Activated CD4-positive, alpha-beta memory T cell treated with anti-CD3 and anti-CD28 coated beads, Interleukin-2, amount 10 ng/mL, durations not matched to agents 7 days and 5 days (primary cell): ENCODE results near the gene C3AR1. TPM values are rescaled to one million over a fixed set of nuclear protein-coding genes. Genes with fewer than 3 reads are reported as not detected.
"Not testable (repeated sequence)": the region's sequence is repeated elsewhere in the genome, so short reads cannot be mapped to it uniquely, and the experiment has no call there.

ENCODE experiments used
- CTCF ChIA-PET: fragments of 350-600 bp; sonication (Branson Sonifier 250); formaldehyde crosslinking; loops from one replicate; lab custom pipeline; 2021; ENCODE audit warnings: antibody characterized with exemption, inconsistent platforms; lab: Charles Lee
- POLR2A ChIA-PET: fragments of 350-600 bp; sonication (Branson Sonifier 250); formaldehyde crosslinking; loops from one replicate; lab custom pipeline; 2021; ENCODE audit warnings: antibody characterized with exemption; lab: Charles Lee
- DNase-seq: peaks from one replicate; pipeline ENCODE4 v3.0.0-alpha.2; 2020
- H3K27ac Mint-ChIP-seq: one replicate; pipeline ENCODE4 v1.8.0; 2021; ENCODE audit warnings: mild to moderate bottlenecking, mixed read lengths
- H3K27me3 Mint-ChIP-seq: one replicate; pipeline ENCODE4 v1.8.0; 2021; ENCODE audit warnings: mixed read lengths
- H3K36me3 Mint-ChIP-seq: one replicate; pipeline ENCODE4 v1.8.0; 2021; ENCODE audit warnings: low read depth, mixed read lengths
- H3K4me1 Mint-ChIP-seq: one replicate; pipeline ENCODE4 v1.8.0; 2021; ENCODE audit warnings: mixed read lengths
- H3K4me3 Mint-ChIP-seq: one replicate; pipeline ENCODE4 v1.8.0; 2021; ENCODE audit warnings: mild to moderate bottlenecking, mixed read lengths
- H3K9me3 Mint-ChIP-seq: one replicate; pipeline ENCODE4 v1.8.0; 2021; ENCODE audit warnings: mixed read lengths
- total RNA-seq, 2 experiments: library from RNA; stranded (reverse); gene quantifications; one replicate each; pipeline ENCODE4 v1.2.3, GENCODE V29; 2021

Gene C3AR1
- total RNA-seq, 2 experiments from 2014 or later = 11.4 to 12.2 TPM

DNA sequence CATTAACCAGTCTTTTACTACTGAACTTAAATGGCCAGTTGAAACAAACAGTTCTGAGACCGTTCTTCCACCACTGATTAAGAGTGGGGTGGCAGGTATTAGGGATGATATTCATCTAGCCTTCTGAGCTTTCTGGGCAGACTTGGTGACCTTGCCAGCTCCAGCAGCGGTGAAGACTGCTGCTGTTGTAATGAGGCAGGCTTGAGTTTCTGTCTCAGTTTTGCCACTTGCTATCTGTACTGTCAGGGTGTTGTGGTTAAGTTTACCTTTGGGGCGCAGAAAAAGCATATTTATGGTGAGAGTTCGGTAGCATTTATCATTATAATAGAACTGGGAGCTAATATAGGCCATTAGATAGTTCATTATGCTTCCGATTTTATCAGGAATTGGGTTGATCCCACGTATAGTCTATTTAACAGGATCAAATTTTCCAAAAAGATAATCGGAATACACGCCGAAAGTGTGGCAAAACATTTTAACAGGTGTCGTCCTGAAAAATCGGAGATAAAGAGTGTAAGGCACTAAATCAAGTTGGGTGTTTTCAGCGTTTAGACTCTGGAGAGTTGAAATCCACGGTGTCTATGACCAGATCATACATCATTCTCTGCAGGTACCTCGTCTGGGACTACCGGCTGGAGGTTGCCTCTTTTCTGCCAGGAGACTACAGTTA, 15.2 kb upstream of the C3AR1 start:
- peaks cover 21% of the 10 kb centered on the region for H3K36me3 Mint-ChIP-seq
- H3K9me3 Mint-ChIP-seq = no peaks in the 10 kb centered on the region
- no peaks in the 10 kb centered on the region for H3K27me3 Mint-ChIP-seq
- peak; percentile 49 for DNase-seq
- ChIA-PET POLR2A (interaction anchor here (1.2 to 3.3 kb wide), 5 partner anchors 11 to 91 kb away, joined by 3 to 20 read pairs (median 8); partner anchors contain the start of gene C3AR1), CTCF (interaction anchor here (1.2 to 1.7 kb wide), 2 partner anchors 34 to 38 kb away, joined by 3 to 6 read pairs; no protein-coding TSS in a partner anchor)
- peaks cover 65% of the 10 kb centered on the region for H3K4me1 Mint-ChIP-seq
- H3K4me3 Mint-ChIP-seq = peak overlapping the region; percentile 98
- H3K27ac Mint-ChIP-seq = peak overlapping the region; percentile 90

DNA sequence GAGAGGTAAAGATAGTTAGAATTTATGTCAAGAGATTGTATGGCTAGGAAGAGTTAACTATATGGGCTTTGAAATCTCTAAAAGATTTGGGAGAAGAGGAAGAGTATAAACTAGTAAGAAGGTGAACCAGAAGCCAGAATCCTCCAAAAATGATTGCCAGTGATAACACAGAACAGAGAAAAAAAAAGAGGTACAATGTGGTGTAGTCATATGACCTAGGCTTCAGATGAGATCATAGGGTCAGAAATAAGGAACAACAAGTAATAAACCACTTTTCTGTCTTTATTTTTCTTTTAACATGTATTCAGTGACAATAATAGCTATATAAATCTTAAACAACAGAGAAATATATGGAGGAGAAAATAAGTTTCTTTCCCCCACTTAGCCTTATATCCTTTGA, 14.0 kb upstream of the C3AR1 start:
- Mint-ChIP-seq H3K27ac (peak overlapping the region; percentile 8), H3K36me3 (peaks cover 17% of the 10 kb centered on the region), H3K4me3 (no peak overlapping the region), H3K27me3 (no peaks in the 10 kb centered on the region), H3K4me1 (peaks cover 55% of the 10 kb centered on the region), H3K9me3 (no peaks in the 10 kb centered on the region)
- POLR2A ChIA-PET = interaction anchor here (1.3 to 3.3 kb wide), 3 partner anchors 9 to 146 kb away, joined by 3 to 15 read pairs (median 8); no protein-coding TSS in a partner anchor
- CTCF ChIA-PET = interaction anchor here (1.2 kb wide), 1 partner anchor 33 kb away, joined by 3 read pairs; no protein-coding TSS in a partner anchor
- DNase-seq = no peak

DNA sequence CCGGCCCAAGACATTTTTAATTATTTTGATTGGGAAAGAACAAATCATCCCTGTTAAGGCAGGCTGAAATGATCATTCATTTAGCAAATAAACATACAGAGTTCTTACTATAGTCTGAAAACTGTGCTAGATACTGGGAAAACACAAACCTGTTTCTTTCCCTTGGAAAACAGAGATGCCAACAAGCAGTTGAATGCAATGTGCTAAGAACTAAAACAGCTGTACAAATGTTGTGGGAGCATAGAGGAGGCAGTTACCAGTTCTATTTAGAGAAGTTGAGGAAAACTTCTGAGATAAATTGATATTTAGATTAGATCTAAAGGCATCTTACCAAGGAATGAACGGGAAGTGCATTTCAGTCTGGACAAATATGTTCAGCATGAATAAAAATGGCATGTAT, 12.8 kb upstream of the C3AR1 start:
- Mint-ChIP-seq H3K4me1 (peaks cover 46% of the 10 kb centered on the region), H3K36me3 (peaks cover 8% of the 10 kb centered on the region), H3K27ac (no peak overlapping the region), H3K27me3 (no peaks in the 10 kb centered on the region), H3K4me3 (no peak overlapping the region), H3K9me3 (no peaks in the 10 kb centered on the region)
- DNase-seq = no peak
- ChIA-PET POLR2A (interaction anchor here (1.0 to 2.7 kb wide), 6 partner anchors 11 to 146 kb away, joined by 3 to 11 read pairs (median 6); partner anchors contain the start of gene C3AR1), CTCF (interaction anchor here (0.9 to 3.2 kb wide), 17 partner anchors 8 to 271 kb away, joined by 3 to 105 read pairs (median 9); partner anchors contain the start of gene C3AR1)

DNA sequence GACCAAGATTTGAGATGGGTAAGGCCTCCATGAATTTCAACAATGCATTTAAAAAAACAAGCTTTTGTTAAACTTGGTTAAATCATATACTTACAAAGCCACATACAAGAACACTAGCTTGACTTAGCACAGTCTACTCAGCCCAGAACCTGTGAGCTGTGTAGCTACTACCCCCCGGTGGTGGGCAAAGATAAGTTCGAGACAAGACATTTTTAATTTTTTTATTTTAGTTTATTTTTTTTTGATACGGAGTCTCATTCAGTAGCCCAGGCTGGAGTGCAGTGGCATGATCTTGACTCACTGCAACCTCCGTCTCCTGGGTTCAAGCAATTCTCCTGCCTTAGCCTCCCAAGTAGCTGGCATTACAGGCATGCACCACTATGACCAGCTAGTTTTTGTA, 12.2 kb upstream of the C3AR1 start:
- Mint-ChIP-seq H3K36me3 (peaks cover 7% of the 10 kb centered on the region), H3K27ac (no peak overlapping the region), H3K27me3 (no peaks in the 10 kb centered on the region), H3K4me3 (no peak overlapping the region), H3K4me1 (peaks cover 41% of the 10 kb centered on the region), H3K9me3 (no peaks in the 10 kb centered on the region)
- peak; percentile 65 for DNase-seq
- ChIA-PET POLR2A (interaction anchor here (1.0 to 2.7 kb wide), 8 partner anchors 10 to 145 kb away, joined by 3 to 11 read pairs (median 5); partner anchors contain the start of gene C3AR1), CTCF (interaction anchor here (0.6 to 3.2 kb wide), 24 partner anchors 9 to 271 kb away, joined by 3 to 105 read pairs (median 5); partner anchors contain the start of gene C3AR1)

DNA sequence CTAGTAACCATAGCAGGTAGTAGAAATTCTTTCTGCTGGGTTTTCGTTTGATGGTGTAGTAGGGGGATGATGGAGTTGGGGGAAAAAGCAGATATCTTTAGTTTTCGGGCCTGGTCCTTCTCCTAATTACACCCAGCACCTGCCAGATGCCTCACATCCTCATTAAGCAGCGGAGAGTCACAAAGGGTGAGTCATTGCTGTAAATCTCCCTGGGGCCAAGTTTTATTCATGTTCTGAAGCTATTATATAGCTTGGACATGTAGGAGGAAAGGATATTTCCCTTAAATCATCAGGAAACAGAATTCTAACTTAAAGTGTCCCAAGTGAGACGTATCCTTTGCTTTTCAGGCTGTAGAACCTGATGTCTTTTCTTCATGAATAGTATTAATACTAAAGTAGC, 11.0 kb upstream of the C3AR1 start:
- Mint-ChIP-seq H3K27ac (no peak overlapping the region), H3K4me3 (no peak overlapping the region), H3K27me3 (no peaks in the 10 kb centered on the region), H3K9me3 (no peaks in the 10 kb centered on the region), H3K4me1 (peaks cover 35% of the 10 kb centered on the region), H3K36me3 (peaks cover under 1% of the 10 kb centered on the region)
- CTCF ChIA-PET = interaction anchor here (1.6 to 3.2 kb wide), 9 partner anchors 10 to 144 kb away, joined by 5 to 105 read pairs (median 15); partner anchors contain the start of gene C3AR1
- POLR2A ChIA-PET = interaction anchor here (1.1 to 2.7 kb wide), 7 partner anchors 11 to 144 kb away, joined by 4 to 11 read pairs (median 5); partner anchors contain the start of genes C3AR1 and SLC2A3
- no peak for DNase-seq

DNA sequence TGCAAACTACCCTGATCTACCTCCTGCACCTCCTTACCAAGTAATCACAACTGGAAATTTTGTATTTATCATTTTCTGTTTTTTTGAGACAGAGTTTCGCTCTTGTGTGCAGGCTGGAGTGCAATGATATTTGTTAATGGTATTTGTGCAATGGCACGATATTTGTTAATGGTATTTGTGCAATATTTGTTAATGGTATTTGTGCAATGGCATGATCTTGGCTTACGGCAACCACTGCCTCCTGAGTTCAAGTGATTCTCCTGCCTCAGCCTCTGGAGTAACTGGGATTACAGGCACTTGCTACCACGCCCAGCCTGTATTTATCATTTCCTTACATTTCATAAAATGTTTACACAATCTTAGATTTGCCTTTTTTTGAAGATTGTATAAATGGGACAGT, 10.2 kb upstream of the C3AR1 start:
- ChIA-PET CTCF (interaction anchor here (0.7 to 3.2 kb wide), 4 partner anchors 10 to 37 kb away, joined by 3 to 105 read pairs (median 22); partner anchors contain the start of gene C3AR1), POLR2A (interaction anchor here (1.1 to 2.7 kb wide), 4 partner anchors 10 to 143 kb away, joined by 3 to 11 read pairs (median 6); partner anchors contain the start of genes C3AR1 and SLC2A3)
- Mint-ChIP-seq H3K9me3 (no peaks in the 10 kb centered on the region), H3K27me3 (no peaks in the 10 kb centered on the region), H3K4me3 (no peak overlapping the region), H3K27ac (no peak overlapping the region), H3K4me1 (peaks cover 34% of the 10 kb centered on the region), H3K36me3 (no peaks in the 10 kb centered on the region)
- no peak for DNase-seq

DNA sequence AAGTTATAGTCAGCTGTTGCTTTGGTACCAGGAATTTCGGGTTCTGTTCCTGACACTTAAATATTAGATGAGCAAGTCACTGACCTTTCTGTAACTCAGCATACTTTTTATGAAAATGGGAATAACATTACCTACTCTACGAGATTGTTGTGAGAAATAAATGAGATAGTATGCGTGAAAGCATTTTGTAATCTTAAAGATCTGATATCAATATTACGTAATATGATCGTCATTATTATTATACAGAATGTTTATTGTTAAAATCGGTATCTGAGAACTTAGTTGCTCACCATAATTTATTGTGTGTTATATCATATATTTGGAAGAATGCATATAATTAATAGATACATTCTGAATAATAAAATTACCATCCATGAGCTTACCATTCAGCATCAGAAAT, 9.8 kb upstream of the C3AR1 start:
- no peaks in the 10 kb centered on the region for H3K36me3 Mint-ChIP-seq
- CTCF ChIA-PET = interaction anchor here (0.7 kb wide), 1 partner anchor 37 kb away, joined by 3 read pairs; no protein-coding TSS in a partner anchor
- POLR2A ChIA-PET = interaction anchor here (1.3 to 1.8 kb wide), 2 partner anchors 10 to 13 kb away, joined by 3 to 5 read pairs; partner anchors contain the start of gene C3AR1
- peaks cover 30% of the 10 kb centered on the region for H3K4me1 Mint-ChIP-seq
- H3K27ac Mint-ChIP-seq = no peak overlapping the region
- no peaks in the 10 kb centered on the region for H3K9me3 Mint-ChIP-seq
- DNase-seq = no peak
- no peak overlapping the region for H3K4me3 Mint-ChIP-seq
- no peaks in the 10 kb centered on the region for H3K27me3 Mint-ChIP-seq

DNA sequence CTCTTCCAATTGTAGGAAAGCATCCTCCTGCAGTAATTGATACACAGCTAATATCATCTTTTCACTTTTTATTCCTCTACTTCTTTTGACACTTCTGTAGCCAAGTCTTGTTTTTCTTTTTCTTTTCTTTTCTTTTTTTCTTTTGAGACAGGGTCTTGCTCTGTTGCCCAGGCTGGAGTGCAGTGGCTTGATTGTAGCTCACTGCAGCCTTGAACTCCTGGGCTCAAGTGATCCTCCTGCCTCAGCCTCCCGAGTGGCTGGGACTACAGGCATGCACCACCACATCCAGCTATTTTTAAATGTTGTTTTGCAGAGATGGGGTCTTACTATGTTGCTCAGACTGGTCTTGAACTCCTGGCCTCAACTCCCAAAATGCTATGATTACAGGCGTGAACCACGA, 5.7 kb upstream of the C3AR1 start:
- H3K36me3 Mint-ChIP-seq, H3K27me3 Mint-ChIP-seq, H3K27ac Mint-ChIP-seq, H3K4me3 Mint-ChIP-seq, DNase-seq, H3K9me3 Mint-ChIP-seq: not testable (repeated sequence)
- H3K4me1 Mint-ChIP-seq = peaks cover 23% of the 10 kb centered on the region
- ChIA-PET CTCF (interaction anchor here (0.6 kb wide), 1 partner anchor 102 kb away, joined by 4 read pairs; no protein-coding TSS in a partner anchor), POLR2A (interaction anchor here (2.6 kb wide), 1 partner anchor 17 kb away, joined by 9 read pairs; no protein-coding TSS in a partner anchor)

DNA sequence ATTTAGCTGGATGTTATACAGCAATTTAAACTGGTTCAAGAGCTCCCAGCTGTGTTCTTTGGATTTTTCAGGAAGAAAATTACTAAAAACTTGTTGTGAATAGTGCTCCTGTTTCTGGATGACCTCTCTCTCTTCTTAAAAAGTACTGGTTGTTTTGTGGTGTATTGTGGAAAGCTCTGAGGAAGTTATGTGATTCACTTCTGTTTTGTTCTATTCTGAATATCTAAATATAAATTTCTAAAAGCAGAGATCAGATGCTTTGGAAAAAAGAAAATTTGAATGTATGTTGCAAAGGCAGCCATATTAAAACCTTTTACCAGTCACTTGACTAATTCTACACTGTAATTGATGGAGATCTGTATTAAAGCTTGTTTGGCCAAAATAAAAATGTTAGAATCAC, 3.4 kb upstream of the C3AR1 start:
- Mint-ChIP-seq H3K27ac (no peak overlapping the region), H3K4me1 (peaks cover 43% of the 10 kb centered on the region), H3K4me3 (no peak overlapping the region), H3K9me3 (no peaks in the 10 kb centered on the region), H3K36me3 (peaks cover 2% of the 10 kb centered on the region), H3K27me3 (no peaks in the 10 kb centered on the region)
- ChIA-PET POLR2A (no interaction called here), CTCF (interaction anchor here (1.7 kb wide), 1 partner anchor 9 kb away, joined by 11 read pairs; no protein-coding TSS in a partner anchor)
- no peak for DNase-seq

DNA sequence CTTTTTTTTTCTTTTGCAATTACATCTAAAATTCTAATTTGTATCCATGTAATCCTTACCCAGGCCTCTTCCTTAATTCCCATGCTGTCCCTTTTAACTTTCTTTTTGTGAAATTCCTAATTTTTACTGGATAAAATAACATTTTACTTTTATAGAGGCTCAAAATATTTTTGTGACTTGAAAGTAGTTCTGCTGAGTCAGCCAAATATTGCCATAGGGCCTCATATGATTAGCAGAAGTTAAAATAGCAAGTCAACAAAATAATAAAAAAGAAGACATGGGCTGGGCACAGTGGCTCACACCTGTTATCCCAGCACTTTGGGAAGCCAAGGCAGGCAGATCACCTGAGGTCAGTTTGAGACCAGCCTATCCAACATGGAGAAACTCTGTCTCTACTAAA, 2.0 kb downstream of the C3AR1 start:
- POLR2A ChIA-PET = interaction anchor here (4.2 kb wide), 1 partner anchor 18 kb away, joined by 20 read pairs; the partner anchor contains the start of gene NECAP1
- no peaks in the 10 kb centered on the region for H3K9me3 Mint-ChIP-seq
- peaks cover 39% of the 10 kb centered on the region for H3K4me1 Mint-ChIP-seq
- no peak overlapping the region for H3K27ac Mint-ChIP-seq
- no peaks in the 10 kb centered on the region for H3K27me3 Mint-ChIP-seq
- H3K36me3 Mint-ChIP-seq = peaks cover 12% of the 10 kb centered on the region
- CTCF ChIA-PET = interaction anchor here (1.2 kb wide), 1 partner anchor 18 kb away, joined by 5 read pairs; no protein-coding TSS in a partner anchor
- no peak for DNase-seq
- H3K4me3 Mint-ChIP-seq = no peak overlapping the region

DNA sequence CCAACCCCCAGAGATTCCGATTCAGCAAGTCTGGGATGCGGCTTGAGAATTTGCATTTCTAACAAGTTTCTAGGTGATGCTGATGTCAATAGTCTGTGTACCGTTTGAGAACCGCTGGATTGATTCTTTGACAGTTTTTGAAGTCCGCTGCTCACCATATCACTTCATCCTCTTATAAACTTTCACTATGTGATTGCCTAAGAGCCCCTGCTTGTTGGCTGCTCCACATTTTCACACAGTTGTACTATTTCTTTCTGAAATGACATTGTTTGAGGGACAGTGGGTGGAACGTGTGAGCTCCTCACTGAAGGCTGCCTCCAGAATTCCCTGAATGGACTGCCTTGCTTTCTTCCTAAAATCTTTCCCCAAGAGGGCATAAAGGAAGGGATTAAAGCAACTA, 7.7 kb downstream of the C3AR1 start:
- H3K9me3 Mint-ChIP-seq = no peaks in the 10 kb centered on the region

DNA sequence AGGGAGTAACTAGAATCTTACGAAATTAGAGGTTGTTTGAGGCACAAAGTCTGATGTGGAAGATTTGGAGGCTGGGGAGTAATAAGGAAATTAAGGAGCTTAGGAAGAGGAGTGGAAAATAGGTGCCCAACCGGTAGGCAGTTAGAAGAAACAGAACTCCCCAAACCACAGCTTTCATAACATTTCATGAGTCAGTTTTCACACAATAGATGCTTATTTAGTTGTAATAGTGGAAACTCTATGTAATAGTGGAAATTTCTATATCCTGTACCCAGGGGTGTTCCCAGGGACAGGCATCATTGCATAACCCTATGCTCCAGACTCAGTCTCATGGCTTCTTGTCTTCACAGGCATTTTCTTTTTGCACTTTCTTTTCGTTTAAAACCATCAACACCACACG, 8.3 kb downstream of the C3AR1 start:
- no peak overlapping the region for H3K27ac Mint-ChIP-seq
- no peaks in the 10 kb centered on the region for H3K27me3 Mint-ChIP-seq
- no peak for DNase-seq
- H3K9me3 Mint-ChIP-seq = no peaks in the 10 kb centered on the region
- CTCF ChIA-PET = no interaction called here
- H3K36me3 Mint-ChIP-seq = peaks cover 23% of the 10 kb centered on the region
- peaks cover 9% of the 10 kb centered on the region for H3K4me1 Mint-ChIP-seq
- no peak overlapping the region for H3K4me3 Mint-ChIP-seq
- POLR2A ChIA-PET = interaction anchor here (1.4 kb wide), 1 partner anchor 9 kb away, joined by 4 read pairs; the partner anchor contains the start of gene C3AR1

More for the DNA sequence above, 7.7 kb downstream of the C3AR1 start:
- Mint-ChIP-seq H3K4me3 (no peak overlapping the region), H3K27ac (no peak overlapping the region), H3K4me1 (peaks cover 12% of the 10 kb centered on the region), H3K27me3 (no peaks in the 10 kb centered on the region), H3K36me3 (peaks cover 22% of the 10 kb centered on the region)
- POLR2A ChIA-PET = interaction anchor here (1.4 kb wide), 1 partner anchor 8 kb away, joined by 4 read pairs; the partner anchor contains the start of gene C3AR1
- CTCF ChIA-PET = no interaction called here
- DNase-seq = no peak
